CD1c-positive myeloid dendritic cell (primary cell): ENCODE data around the gene OSTC.
A peak's percentile ranks its signal among the peaks of the same experiment; 100 is the strongest.

Source experiments
- DNase-seq: peaks from one replicate; pipeline ENCODE4 v3.0.0-alpha.2; 2016; ENCODE audit errors: extremely low spot score

The OSTC gene

GRCh38 chr4:108650212-108651013, at the start of gene OSTC:
TSS of gene OSTC (plus strand) at chr4:108650599. CDS start at chr4:108650656, 57 bp downstream.
- DNase-seq = peak; percentile 97

DNA sequence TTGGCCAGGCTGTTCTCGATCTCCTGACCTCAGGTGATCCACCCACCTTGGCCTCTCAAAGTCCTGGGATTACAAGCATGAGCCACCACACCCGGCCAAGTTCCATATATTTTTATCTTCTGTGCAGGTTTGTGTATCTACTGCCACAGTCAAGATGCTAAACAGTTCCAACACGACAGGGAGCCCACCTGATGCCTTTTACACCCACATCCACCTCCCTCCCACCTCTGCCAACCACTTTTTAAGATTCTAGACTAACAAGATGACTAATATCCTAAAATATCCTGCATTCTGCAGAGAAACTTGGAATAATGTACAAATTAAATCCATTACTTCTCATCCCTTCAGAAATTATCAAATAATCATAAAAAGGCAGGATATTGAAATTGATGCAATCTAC, 49.3 kb upstream of the OSTC start:
- no peak for DNase-seq

DNA sequence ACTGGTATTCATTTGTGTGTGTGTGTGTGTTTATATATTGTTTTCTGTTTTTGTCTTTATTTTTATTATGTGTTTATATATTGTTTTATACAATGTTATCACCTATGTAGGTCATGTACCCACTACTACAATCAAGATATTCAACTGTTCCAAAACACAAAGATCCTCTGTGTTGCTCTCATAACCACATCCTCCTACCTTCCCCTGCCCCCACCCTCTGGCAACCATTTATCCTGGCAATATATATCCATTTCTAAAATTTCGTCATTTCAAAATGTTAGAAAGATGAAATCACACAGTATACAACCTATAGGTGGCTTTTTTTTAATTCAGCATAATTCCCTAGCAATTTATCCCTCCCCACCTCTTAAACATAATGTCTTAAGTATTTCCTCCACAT, 48.9 kb upstream of the OSTC start:
- DNase-seq = no peak

DNA sequence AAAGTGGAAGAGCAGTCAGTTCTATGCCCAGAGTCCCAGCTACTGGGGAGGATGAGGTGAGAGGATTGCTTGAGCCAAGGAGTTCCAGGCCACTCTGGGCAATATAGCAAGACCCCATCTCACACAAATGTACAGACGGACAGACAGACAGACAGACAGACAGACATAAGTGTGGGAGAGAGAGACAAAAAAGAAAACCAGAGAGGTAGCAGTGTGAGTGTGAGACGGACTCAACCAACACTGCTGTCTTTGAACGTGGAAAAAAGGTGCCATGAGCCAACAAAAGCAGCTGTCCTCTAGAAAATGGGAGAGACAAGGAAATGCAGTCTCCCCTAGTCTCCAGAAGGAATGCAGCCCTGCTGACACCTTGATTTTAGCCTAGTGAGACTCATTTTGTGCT, 48.2 kb upstream of the OSTC start:
- no peak for DNase-seq

GRCh38 chr4:108607079-108607815, 43.2 kb upstream of the OSTC start:
- no peak for DNase-seq

GRCh38 chr4:108611365-108611764, 39.0 kb upstream of the OSTC start:
- no peak for DNase-seq

DNA sequence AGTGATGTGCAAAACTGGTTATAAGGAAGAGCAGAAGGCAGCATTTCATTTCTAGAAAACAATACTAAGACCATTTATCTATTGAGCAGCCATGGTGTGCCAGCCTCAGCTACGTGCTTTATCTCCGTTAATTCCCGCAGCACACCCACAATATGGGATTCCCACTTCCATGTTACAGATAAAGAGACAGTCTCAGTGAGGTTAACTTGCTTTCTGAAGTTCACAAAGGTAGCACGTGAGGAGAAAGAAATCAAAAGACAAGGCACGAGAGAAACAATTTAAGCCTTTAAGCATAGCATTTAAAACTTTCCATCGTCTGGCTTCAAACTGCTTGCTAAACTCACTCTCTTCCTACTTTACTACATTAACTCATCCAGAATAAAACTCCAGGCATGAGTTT, 38.0 kb upstream of the OSTC start:
- no peak for DNase-seq

DNA sequence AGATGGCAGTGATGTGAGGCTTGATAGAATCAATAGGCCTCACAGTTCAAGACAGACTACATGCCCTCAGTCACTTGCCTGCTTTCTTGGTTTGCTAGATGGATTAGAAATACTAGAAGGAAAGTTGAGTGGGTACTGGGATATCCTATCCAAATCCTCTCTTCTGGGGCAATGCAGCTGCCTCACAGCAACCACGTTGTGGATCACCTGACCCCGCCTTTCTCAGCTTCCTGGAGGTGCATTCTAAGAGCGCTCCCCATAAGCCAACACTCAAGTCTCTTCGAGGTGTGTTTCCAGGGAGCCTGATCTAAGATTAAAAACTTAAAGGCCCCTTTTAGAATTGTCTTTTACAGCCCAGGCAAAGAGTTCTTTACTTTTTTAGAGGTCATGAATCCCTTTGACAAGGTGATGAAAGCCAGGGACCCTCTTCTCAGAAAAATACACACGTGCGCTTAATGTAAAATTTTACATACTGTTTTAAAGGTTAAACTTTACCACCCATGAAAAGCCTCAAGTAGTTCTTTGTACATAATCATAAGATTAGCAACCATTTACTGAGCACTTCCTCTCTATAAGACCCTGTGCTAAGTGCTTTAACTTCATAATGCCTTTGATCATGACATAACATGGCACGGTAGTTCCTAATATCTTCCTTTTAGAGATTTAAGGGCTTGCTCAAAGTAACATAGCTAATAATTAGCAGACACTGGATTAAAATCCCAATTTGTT, 30.9 kb upstream of the OSTC start:
- DNase-seq = no peak

- peak; percentile 99 for DNase-seq
Measured at GRCh38 chr4:108620101-108620932, 30.1 kb upstream of the OSTC start, which contains the start of gene RPL34. TSS of gene RPL34 (plus strand) at chr4:108620576. CDS start at chr4:108621960, 1,384 bp downstream.

DNA sequence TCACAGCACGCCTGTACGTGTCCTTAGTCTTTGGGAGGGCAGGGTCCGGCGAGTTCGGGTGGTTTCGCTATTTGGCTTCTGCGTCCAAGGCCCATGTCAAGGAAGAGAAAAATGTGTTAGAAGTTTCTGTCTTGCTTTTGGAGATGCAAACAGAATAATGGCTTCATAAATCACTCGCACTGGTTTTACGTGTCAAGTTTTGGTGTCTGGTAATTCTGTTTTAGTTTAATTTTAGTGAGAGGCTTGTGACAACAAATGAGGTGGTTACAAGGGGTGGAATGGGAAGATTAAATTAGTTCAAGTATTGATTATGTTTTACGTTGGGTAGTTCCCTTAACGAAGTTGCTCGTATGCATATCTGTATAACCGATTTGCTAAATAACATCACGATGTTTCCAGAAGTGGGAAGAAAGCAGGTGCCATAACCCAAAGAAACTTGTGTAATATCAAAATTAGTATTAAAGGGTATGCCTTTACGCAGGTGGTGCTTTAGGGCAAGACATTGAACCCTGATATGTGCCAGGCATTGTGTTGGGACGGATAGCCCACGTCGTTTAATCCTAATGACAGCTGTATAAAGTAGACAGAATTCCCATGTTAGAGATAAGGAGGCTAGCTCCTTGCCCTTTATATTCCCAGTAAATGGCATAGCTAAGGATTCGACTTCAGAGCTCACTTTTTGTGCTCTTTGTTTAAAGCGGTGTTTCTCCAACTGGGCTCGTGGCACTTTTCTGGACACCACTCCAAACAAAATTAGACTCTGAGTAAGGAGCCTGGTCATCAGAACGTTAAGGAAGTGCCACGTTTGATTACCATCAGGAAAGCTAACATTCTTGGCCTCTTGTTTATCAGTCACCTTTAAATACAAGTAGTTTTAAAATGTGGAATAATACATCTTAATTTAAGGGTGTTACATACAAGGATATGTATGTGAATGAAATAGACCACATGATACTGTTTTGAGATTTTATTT, 29.2 kb upstream of the OSTC start:
- peak; percentile 7 for DNase-seq

DNA sequence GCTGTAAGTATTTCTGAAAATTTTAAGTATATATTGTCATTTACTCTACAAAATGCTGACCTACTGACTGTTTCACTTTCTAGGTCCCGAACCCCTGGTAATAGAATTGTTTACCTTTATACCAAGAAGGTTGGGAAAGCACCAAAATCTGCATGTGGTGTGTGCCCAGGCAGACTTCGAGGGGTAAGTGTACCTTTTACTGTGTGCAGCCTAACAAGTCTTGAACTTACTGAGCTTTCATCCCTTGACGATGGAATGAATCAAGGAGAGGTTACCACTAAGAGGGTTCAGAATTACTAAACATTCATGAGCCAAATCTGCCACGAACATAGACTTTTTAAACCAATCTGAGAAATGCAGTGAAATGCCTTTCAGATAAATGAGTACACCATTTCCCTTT, 28.4 kb upstream of the OSTC start:
- no peak for DNase-seq

GRCh38 chr4:108622828-108623227, 27.6 kb upstream of the OSTC start:
- no peak for DNase-seq

DNA sequence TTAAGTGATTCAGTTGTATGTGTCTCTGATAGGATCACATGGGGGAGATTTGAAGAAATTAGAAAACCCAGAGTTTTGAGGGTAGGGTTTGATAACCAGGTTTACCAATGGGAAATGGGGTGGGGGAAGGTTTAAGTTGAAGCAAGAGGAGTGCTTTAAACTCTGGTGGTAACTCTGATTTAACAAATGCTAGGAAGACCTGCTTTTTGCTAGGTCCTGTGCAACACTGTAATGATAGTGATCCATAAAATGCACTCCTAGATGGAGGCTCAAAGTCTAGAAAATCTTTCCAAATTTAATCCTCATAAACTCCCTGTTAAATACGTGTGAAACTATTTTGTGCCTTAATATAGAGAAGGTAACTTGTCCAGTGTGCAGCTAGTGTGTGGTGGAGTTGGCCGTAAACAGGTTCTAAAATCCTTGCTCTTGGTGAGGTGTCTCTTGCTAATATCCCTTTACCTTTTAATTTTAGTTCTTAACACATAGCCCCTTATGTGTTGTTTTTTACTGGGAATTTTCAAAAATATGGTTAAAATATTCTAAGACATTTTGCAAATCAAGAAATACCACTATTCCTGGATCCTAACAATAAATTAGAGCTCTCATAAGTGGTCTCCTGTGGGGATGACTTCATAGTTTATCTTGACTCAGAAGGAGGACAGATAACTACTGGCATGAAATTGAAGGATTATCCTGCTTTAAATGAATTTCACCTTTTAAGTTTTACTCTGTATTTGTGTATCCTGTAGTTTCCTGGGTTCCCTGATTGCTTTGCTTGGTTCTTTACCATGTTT, 25.9 kb upstream of the OSTC start:
- no peak for DNase-seq

GRCh38 chr4:108626056-108626455, 24.3 kb upstream of the OSTC start:
- no peak for DNase-seq

DNA sequence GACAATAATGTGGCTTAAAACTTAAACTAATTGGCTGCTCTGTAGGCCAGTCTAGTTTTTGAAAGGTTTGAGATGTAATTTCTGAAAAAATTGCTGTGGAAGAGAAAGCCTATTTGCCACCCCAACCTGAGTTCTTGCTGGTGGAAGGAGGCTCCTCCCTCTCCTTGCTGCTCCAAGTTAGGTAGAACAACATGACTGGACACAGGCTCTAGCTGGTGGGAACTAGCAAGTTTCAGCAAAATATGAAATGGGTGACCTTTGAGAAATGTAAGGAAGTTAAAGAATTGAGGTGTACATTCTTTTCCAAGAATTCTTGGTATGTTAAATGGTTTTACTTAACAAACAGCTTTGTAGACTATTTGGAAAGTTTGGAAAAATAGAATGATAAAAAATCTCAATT, 22.0 kb upstream of the OSTC start:
- DNase-seq = no peak

DNA sequence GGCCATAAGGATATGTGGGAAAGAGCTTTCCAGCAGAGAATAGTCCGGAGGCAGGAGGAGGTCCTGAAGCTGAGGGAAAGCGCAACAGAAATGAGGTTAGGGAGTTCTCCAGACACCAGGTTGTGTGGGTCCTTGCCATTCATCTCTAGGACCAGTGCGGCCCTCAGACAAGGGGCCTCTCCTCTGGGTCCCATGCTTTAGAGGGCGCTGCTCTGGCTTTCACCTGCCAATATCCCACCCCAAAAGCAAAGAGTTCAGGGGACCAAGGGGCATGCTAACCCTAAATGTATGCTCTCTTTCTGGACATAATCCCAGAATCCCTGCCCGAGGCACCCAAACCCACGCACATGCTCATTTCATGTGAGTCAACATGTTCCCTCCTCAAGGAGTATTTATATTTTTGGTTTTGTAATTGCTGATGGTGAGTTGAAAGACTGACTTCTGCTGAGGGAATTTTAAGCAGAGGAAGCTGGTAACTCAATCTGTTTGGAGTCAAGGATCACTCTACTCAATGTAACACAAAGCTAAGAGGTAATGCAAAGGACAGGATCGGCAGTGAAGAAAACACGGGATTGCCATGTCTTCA, 15.2 kb upstream of the OSTC start:
- no peak for DNase-seq

- no peak for DNase-seq
Measured at GRCh38 chr4:108636246-108636645, 14.2 kb upstream of the OSTC start.

DNA sequence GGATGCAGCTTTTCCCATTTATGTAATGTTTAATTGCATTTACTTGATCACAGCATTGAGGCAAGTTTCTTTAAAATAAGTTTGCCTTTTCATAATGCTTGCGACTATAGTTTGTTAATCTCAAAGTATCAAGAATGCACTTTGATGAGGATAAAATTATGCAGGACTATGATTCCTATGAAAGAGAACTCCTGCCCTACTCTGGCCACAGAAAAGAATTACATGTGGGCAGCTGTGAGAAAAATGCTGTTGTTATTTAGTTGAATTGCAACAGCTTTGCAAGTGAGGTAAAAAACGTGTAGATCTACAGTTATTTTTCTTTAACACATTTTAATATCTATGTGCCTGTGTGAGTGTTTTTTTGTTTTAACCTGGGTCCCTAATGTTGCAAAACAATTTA, 12.5 kb upstream of the OSTC start:
- DNase-seq = no peak

GRCh38 chr4:108644237-108644636, 6.2 kb upstream of the OSTC start:
- no peak for DNase-seq
